ENCODE data around the gene ERO1A.

The ERO1A gene

DNA sequence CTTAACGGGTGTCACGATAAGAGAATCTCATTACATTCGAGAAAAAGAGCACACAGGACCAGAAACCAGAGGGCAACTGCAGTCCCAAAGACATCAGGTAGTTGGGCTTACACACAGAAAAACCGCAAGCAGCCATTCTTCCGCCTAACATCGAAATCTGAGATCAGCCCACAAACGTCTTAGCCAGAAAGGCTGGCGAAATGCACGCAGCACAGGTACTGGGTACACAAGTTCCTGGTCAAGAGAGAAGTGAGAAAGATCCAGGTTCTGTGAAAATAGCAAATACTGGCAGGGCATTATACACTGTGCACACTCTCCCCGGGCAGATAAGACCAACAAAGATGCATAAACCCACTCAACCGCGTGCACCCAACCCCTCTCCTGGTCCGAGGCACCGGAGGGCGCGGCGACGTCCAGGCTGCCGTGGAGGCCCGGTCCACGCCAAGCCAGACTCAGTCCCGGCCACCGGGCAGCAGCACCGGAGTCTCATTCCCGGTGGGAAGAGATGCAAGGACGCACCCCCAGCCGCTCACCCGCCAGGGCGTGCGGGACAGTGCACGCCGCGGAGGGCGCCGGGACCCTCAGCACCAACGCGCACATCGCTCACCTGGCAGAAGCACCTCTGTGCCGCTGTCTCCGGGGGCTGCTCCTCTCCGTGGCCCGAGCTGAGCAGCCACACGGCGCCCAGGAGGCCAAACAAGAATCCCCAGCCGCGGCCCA is 437 bp downstream of the ERO1A start:
- no peak for DNase-seq

DNA sequence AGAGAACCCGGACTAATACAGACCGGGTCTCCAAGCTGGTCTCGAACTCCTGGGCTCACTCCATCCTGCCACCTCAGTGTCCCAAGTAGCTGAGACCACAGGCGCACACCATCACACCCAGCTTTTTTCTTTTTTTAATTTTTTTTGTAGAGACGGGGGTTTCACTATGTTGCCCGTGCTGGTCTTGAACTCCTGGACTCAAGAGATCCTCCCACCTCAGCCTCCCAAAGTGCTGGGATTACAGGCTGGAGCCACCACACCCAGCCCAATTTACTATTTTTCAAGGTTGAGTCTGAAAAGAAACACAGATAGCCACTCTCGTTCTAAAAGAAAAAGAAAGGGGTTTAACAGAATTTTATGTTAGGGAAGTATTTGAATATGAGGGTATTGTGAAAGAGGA is 1.8 kb downstream of the ERO1A start:
- no peak for DNase-seq

DNA sequence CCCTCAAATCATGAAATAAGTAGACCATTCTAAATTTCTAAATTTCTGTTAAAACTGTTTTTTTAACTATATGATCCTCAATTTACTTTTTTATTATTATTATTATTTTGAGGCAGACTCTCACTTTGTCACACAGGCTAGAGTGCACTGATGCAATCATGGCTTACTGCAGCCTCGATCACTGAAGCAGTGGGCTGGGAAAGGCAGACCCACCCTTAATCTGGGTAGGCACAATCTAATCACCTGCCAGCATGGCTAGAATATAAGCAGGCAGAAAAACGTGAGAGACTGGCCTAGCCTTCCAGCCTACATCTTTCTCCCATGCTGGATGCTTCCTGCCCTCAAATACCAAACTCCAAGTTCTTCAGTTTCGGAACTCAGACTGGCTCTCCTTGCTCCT is 2.3 kb downstream of the ERO1A start:
- no peak for DNase-seq

DNA sequence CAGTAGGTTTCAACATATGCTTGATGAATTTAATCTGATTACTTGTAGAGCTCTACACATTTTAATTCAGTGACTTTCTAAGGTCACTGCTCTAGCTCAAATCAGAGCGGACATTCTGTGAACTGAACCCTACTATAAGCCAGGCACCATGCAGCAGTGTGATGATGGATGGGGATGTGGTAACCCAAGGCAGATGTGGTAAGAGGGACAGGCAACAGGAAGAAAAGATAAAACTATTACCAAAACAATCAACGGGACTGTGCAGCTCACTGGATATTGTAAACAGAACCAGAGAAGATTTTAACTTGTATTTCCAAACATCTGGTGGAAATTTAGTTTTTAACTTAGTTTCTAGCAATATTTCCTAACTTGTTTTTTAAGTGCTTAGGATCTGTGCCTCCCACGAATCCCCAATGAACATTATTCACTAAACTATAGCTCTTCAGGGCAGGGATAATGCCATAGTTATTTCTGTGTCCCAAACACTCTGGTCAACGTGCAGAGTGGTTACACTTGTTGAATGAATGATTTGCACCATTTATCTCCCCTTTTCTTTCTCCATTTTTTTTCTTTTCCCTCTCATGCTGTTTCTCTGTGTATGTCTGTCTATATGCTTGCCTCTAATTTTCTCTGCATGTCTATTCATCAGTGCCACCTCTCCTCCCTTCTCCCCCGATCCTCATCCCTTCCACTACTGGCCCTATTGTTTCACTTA is 3.0 kb downstream of the ERO1A start:
- no peak for DNase-seq

DNA sequence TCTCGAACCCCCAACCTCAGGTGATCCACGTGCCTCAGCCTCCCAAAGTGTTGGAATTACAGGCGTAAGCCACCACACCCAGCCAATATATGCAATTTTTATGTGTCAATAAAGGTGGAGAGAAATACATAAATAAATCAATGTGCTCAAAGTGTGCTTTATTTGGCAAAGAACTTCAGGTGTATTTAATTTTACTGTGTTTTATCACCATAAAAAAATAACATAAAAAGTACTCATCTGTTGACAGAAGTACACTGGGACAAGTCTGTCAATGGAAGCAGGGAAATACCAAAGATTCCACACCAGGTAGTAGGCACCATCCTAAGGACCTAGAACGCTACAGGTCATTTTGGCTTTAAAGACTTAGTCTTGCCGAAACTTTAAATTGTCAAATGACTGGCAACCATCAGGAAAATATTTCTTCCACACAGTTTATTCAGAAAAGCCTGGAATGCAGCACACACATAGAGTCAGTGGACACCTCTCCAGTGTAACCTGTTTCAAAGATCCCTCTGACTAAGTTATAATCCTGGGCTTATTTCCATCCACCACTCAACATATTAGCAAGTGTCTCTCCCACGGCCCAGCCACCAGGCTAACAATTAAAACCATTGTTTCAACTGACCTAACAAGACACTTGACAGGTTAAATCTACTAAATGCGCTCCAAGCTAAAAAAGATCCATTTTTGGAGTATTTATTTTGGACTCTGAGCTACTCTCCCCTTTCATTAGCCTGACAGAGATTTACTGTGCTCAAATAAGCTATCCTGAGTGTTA is 4.2 kb downstream of the ERO1A start:
- no peak for DNase-seq

DNA sequence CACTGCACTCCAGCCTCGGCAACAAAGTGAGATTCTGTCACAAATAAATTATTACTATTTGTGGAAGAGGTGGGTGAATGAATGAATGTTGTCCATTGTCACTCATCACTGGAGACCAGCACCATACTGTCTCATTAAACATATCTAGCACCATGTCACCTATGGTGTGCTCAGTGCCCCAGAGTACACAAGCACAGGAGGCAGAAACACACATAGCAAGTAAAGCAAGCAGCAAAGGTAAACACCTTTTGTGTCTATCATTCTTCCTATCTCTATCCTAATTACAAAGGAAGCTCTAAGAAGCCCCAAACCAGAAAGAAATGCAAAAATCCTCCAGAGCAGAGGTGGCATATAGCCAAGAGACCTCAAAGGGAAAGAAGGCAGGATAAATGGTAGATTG is 9.2 kb downstream of the ERO1A start:
- DNase-seq, result no peak

DNA sequence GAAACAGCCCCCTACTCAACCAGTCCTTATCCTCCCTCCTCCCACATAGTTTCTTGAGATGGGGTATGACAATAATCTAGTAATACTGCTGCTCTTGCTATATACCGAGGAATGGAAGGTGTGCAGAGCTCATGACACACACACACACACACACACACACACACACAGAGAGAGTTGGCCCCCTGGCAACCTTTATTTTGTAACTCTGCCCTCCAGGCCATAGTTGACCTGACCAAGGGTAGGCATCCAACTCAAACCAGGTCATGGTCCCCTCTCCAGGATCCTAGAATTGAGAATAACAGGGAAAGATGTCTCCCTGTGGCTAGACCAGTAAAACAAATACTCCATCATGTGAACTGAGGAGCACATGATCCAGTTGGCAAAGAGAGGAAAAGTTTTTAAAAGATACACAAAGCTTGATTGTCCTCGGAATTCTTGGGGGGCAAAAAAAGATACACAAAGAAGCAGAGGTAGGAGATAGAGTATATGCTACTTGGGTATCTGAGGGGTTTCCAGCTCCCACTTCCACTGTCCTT is 11.3 kb downstream of the ERO1A start:
- DNase-seq, result no peak

DNA sequence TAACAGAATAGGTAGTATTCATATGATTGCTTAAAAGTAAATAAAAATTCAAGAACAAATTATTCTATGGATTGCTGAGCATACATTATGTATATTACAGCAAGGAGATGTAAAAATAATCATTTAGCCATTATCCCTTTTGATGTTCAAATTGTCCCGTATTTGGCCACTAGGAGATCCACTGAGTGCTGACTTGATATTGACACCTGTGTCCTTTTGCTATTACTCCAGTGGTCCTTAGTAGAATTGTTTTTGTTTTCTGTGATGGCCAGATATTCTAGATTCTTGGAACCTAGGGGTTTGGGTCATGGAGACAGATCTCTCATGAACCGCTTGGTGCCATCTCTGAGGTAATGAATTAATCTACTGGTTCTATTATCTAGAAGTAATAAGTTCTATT is 16.8 kb downstream of the ERO1A start:
- DNase-seq, result no peak

DNA sequence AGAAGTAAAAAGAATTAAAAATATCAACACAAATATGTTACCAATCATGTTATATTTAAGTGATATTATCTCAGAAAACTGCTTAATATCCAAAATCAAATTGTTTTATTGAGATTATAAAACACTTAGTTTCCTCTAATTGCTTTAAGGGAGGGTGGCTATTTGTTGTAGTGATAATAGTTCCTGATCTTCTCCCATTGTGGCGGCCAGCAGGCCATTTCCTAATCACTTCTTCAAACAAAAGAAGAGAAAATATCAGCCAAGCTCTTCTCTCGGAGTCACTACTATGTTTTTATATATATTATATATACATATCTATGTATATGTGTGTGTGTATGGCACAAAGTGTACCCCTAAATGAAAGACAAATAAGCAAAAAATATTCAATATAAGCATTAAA is 31.5 kb downstream of the ERO1A start:
- no peak for DNase-seq

DNA sequence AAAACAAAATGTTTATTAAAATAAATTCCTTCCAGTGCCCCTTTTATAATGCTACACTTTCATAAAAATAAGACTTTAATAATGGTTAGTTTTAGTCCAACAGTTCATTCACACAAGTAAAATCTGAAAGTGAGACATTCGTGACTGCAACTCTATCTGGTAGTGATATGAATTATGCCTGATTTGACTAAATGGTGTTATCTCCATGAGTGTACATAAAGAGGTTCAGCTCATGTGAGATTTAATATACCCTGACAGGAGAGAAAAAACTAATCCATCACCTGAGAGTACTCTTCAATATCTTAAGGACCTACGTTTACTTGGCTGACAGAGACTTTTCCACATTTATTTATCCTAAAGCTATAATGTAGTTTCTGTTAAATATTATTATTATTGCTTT is 34.0 kb downstream of the ERO1A start:
- DNase-seq, result no peak

DNA sequence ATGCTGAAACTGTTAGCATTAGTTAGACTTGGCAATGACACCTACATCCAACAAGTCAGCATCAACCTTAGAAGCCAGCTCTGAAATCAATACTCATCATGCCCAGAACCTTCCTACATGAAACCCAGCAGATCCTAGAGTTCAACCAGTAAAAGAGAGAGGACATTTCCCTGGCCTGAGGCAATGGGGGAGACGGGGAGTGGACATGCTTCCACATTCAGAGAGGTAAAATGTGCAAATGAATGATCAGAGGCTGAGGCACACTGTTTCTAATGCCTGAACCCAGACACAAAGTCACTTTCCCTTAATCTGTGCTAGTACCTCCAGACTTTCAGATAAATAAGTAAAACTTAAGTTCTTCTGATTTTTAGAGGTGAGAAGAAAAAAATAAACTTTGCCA is 34.5 kb downstream of the ERO1A start:
- no peak for DNase-seq

DNA sequence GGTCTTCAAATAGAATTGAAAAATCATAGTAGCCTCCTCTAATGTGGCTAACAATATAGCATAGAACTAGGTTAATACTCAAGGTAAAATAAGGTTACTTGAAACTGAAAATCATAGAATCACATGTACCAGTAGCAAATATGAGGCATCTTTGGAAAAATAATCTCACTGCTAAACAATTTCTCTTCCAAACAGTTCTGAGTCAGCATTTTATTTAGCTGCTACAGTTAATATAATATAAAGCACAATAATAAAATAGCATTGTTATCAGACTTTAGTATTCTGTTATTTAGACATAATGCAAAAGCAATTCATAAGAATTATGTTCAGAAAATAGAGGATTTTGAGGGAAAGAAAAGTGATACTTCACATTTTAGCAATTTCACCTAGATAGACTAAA is 35.0 kb downstream of the ERO1A start:
- no peak for DNase-seq

DNA sequence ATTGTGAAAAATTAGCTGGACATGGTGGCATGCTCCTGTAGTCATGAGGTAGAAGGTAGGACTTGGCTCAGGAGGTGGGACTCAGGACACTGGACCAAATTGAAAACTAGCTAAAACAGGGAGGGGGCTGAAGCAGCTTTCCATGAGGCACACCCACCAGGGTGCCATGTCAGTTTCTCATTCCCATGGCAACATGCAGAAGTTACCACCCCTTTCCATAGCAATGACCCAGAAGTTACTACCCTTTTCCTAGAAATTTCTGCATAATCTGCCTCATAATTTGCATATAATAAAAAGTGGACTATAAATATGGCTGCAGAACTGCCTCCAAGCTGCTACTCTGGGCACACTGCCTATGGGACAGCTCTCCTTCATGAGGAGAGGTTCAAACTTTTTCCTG is 38.5 kb downstream of the ERO1A start:
- DNase-seq, result no peak

DNA sequence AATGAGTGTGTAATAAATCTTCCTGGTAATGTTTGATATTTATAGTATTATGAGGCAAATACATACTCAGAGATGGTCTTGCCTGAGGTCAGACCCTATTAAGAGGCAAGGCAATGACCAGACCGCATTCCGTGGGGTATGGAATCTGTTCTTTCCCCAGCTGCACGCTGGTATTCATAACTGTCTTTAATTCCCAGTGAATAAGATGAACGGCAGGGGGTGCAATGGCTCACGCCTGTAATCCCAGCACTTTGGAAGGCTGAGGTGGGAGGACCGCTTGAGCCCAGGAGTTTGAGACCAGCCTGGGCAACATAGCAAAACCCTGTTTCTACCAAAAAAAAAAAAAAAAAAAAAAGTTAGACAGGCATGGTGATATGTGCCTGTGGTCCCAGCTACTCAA is 44.6 kb downstream of the ERO1A start:
- no peak for DNase-seq

DNA sequence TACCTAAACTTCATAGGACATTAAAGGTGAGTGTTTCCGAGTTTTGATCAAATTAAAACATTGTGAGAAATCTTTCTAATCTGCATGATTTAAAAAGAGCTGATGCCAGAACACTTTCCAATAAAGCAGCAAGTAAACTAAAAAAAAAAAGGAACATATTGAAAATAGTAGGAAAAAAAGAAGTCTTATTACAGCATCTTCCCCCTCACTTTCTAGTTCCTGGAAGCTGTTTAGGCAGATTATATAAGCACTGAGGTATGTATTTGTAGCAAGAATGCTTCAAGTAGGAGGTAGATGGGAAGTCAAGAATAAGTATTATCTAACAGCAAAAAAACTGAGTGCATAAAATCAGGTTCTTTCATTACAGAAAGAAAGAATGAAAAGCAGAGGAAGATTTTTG is 45.8 kb downstream of the ERO1A start:
- DNase-seq, result no peak

DNA sequence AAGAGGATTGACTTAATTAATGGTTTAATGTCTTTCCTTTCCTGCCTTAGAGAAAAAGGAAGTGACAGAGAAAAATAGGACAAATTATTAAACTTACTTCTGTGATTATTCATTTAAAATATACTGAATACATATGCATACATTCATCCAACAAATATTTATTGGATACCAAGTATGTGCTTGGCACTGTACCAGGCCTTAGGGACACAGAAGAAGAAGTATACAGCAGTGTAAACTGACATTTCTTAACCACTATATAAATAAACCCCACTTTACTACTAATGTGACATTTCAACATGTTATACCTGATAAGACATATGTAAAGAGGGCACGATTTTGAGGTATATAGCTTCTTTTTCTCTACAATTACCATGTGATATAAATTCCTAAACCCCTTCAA is 53.6 kb downstream of the ERO1A start:
- DNase-seq, result no peak

DNA sequence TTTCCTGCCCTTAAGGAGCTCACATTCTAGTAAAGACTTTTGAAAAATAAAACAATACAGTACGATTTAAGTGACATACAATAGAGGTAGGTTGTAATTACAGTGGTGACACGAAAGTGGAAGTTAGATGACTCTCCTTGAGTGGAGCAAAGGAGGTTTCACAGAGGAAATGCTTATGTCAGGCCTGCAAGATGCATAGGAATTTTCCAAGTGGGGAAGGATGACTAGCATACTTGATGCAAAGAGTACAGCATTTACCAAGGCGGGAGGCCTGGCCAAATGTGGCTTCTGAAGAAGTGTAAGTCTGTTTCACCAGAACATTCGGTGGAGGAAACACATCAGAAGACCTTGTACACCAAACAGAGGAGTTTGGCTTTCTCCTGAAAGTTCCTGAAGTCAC is 55.2 kb downstream of the ERO1A start:
- no peak for DNase-seq

DNA sequence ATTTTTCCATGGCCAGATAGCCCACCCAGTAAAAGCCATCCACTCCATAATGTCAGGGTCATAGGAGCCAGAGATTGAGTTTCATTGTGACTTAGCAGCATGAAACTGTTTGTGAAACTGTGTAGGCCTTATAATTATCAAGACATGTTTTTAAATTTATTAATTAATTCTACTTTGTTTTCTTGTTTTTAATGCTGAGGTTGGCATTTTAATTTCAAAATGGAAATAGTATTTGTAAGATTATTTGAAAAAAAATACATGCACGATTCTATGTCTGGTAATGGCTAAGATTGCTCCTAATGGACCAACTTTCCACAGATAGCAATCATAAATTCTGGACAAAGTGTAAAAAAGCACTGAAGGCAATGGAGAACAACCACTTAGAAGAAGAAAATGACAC is 75.7 kb downstream of the ERO1A start:
- no peak for DNase-seq

DNA sequence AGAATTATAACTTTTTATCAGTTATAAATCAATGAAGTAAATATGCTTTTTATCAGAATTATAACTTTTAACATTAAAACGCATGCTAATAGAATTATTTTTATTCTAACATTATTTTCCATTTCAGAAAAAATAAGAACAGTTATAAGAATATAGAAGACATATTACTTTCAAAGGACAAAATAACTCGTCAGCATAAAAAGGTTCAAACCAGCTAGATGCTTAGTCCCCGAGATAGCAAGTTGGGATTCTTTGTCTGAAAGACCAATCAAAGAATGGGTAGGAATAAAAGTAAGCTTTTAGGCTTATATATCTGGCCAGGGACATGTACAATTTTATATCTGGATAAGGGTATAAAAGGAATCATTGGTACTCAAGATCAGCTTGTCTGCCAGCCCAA is 76.8 kb downstream of the ERO1A start:
- no peak for DNase-seq

DNA sequence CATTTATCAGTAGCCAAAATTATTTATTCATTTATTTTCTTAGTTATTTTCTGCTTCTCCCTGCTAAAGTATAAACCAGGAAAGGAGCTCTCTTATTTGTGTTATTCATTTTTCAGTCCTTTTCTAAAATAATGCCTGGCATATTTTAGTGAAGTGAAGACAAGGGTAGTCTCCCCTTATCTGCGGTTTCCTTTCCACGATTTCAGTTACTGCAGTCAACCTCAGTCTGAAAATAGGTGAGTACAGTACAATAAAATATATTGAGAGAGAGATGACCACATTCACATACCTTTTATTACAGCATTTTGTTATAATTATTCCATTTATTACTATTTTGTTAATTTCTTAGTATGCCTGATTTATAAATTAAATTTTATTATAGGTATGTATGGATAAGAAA is 85.2 kb downstream of the ERO1A start:
- DNase-seq, result no peak

DNA sequence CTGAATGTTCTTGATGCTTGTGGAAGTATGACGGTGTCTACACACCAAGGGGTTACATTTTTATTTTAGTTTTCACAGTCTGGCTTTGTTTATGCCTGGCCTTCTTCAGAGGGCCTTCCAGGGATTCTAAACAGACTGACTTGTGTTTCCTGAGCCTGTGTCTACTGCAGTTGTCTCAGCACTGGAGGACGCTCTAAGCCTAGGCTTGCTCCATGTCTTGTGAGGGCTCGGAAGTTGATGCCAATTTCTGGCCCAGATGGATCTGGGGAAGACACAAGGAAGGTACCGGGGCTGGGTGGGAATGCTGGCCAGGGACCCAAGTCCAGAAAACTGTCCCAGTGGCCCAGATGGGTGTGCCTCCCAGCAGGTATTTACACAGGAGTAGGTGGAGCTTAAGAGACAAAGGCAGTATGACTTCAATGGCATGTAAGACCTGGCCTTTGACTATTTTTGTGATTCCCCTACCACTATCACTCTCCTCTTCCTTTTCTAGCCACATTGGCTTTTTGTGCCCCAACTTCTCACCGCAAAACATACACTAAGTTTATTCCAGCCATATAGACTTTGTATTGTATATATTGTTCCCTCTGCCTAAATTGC is 85.8 kb downstream of the ERO1A start:
- DNase-seq, result no peak

DNA sequence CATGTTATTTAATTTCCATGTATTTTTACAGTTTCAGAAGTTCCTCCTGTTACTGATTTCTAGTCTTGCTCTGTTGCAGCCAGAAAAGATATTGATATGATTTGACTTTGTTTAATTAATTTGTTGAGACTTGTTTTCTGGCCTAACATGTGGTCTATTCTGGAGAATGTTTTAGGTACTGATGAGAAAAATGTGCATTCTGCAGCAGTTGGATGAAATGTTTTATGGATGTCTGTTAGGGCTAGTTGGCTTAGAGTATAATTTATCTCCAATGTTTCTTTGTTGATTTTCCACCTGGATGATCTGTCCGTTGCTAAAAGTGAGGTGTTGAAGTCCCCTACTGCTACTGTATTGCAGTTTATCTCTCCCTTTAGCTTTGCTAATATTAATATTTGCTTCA is 88.3 kb downstream of the ERO1A start:
- no peak for DNase-seq

DNA sequence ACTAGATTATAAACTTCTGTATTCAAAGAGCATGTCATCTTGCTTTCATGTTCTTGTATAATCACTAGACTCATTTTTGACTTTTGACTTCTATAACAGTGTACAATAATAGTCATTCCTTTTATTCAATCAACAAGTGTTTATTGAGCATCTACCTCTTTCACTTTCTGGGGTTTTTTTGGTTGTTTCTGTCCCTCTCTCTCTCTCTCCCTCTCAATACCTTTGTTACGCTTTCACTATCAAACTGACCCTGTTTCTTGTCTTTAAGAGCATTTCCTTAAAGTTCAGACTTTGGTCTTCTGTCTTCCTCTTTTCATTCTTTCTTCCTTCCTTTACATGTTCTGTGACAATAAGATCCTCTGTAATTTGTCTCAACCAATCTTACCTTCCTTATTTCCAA is 93.2 kb downstream of the ERO1A start:
- no peak for DNase-seq

DNA sequence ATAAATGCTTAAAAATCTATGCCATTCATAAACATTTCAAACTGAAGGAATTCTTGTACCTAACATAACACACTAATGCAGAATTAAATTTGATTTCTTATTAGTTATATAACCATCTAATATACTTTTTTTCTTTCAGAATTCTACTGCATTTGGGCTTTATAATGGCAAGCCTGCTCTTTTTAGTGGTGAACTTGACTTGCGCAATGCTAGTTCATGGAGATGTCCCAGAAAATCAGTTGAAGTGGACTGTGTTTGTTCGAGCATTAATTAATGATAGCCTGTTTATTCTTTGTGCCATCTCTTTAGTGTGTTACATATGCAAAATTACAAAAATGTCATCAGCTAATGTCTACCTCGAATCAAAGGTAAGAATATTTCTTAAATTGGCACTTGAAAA is 95.4 kb downstream of the ERO1A start:
- DNase-seq, result no peak

Data from NCI-H524 treated with DMSO at 0.1 percent for 48 hours (cell line).